Measurements from ENCODE around the gene GRAMD1B.

GRAMD1B gene

GRCh38 chr11:123588117-123588863, 158.2 kb downstream of the GRAMD1B start:
- WGBS (ENCODE audit: extremely low coverage, insufficient coverage, low lambda C conversion rate) = no CpG with 5 or more reads among the region's 14 CpGs
- H2BK15ac ChIP-seq (replicated peaks; ENCODE audit: low read depth) = no peak overlapping the region
- H3K27me3 ChIP-seq (ENCODE audit: insufficient read depth, low read length, poor library complexity) = no peaks in the 10 kb centered on the region
- H3K27ac ChIP-seq (ENCODE audit: low read depth, low read length) = no peak overlapping the region
- no peak overlapping the region for H3K4me2 ChIP-seq (ENCODE audit: low read length)
- no peak overlapping the region for H2BK120ac ChIP-seq (ENCODE audit: low read depth, low read length)
- H3K4ac ChIP-seq (ENCODE audit: low read depth, low read length) = no peak overlapping the region
- H3K79me1 ChIP-seq (ENCODE audit: low read length) = no peaks in the 10 kb centered on the region
- no peak overlapping the region for H3K9ac ChIP-seq (ENCODE audit: low read length)
- no peak overlapping the region for H4K5ac ChIP-seq (ENCODE audit: low read length)
- no peak overlapping the region for H2AK5ac ChIP-seq (ENCODE audit: low read length)
- no peaks in the 10 kb centered on the region for H3K36me3 ChIP-seq (ENCODE audit: control insufficient read depth, insufficient read depth, low read length)
- no peaks in the 10 kb centered on the region for H3K79me2 ChIP-seq (ENCODE audit: control insufficient read depth, insufficient read depth, low read length)
- H3K56ac ChIP-seq (ENCODE audit: low read length) = no peak overlapping the region
- H3K23ac ChIP-seq (ENCODE audit: low read length) = no peak overlapping the region
- no peak overlapping the region for H2BK5ac ChIP-seq (ENCODE audit: low read length)
- no peak overlapping the region for H4K8ac ChIP-seq (ENCODE audit: low read depth, low read length)
- H3K4me1 ChIP-seq (ENCODE audit: control insufficient read depth, low read depth, low read length) = no peaks in the 10 kb centered on the region
- no peak overlapping the region for H3K4me3 ChIP-seq (ENCODE audit: low read length)
- no peak overlapping the region for H3K18ac ChIP-seq (ENCODE audit: low read length)
- no peak for DNase-seq

GRCh38 chr11:123588864-123589262, 158.8 kb downstream of the GRAMD1B start:
- Histone ChIP-seq H4K5ac (ENCODE audit: low read length) (no peak overlapping the region), H3K4me3 (ENCODE audit: low read length) (no peak overlapping the region), H3K23ac (ENCODE audit: low read length) (no peak overlapping the region), H2AK5ac (ENCODE audit: low read length) (no peak overlapping the region), H3K56ac (ENCODE audit: low read length) (no peak overlapping the region), H3K4ac (ENCODE audit: low read depth, low read length) (no peak overlapping the region), H2BK120ac (ENCODE audit: low read depth, low read length) (no peak overlapping the region), H4K8ac (ENCODE audit: low read depth, low read length) (no peak overlapping the region), H3K79me1 (ENCODE audit: low read length) (no peaks in the 10 kb centered on the region), H3K4me2 (ENCODE audit: low read length) (no peak overlapping the region), H3K4me1 (ENCODE audit: control insufficient read depth, low read depth, low read length) (no peaks in the 10 kb centered on the region), H3K27me3 (ENCODE audit: insufficient read depth, low read length, poor library complexity) (no peaks in the 10 kb centered on the region), H3K27ac (ENCODE audit: low read depth, low read length) (no peak overlapping the region), H2BK15ac (replicated peaks; ENCODE audit: low read depth) (no peak overlapping the region), H3K79me2 (ENCODE audit: control insufficient read depth, insufficient read depth, low read length) (no peaks in the 10 kb centered on the region), H3K36me3 (ENCODE audit: control insufficient read depth, insufficient read depth, low read length) (no peaks in the 10 kb centered on the region), H2BK5ac (ENCODE audit: low read length) (no peak overlapping the region), H3K18ac (ENCODE audit: low read length) (no peak overlapping the region), H3K9ac (ENCODE audit: low read length) (no peak overlapping the region)
- no peak for DNase-seq
- no CpG with 5 or more reads among the region's 5 CpGs for WGBS (ENCODE audit: extremely low coverage, insufficient coverage, low lambda C conversion rate)

GRCh38 chr11:123590296-123590912, 160.3 kb downstream of the GRAMD1B start:
- H3K4me2 ChIP-seq (ENCODE audit: low read length) = no peak overlapping the region
- no peak overlapping the region for H3K27ac ChIP-seq (ENCODE audit: low read depth, low read length)
- no peaks in the 10 kb centered on the region for H3K79me1 ChIP-seq (ENCODE audit: low read length)
- no peak overlapping the region for H3K9ac ChIP-seq (ENCODE audit: low read length)
- no peak overlapping the region for H2BK120ac ChIP-seq (ENCODE audit: low read depth, low read length)
- no peak overlapping the region for H3K18ac ChIP-seq (ENCODE audit: low read length)
- no peak overlapping the region for H2BK5ac ChIP-seq (ENCODE audit: low read length)
- no peaks in the 10 kb centered on the region for H3K36me3 ChIP-seq (ENCODE audit: control insufficient read depth, insufficient read depth, low read length)
- H2BK15ac ChIP-seq (replicated peaks; ENCODE audit: low read depth) = no peak overlapping the region
- no peak overlapping the region for H4K5ac ChIP-seq (ENCODE audit: low read length)
- no peak overlapping the region for H3K4me3 ChIP-seq (ENCODE audit: low read length)
- no peak overlapping the region for H4K8ac ChIP-seq (ENCODE audit: low read depth, low read length)
- DNase-seq = no peak
- H3K27me3 ChIP-seq (ENCODE audit: insufficient read depth, low read length, poor library complexity) = no peaks in the 10 kb centered on the region
- no peak overlapping the region for H3K23ac ChIP-seq (ENCODE audit: low read length)
- no peaks in the 10 kb centered on the region for H3K79me2 ChIP-seq (ENCODE audit: control insufficient read depth, insufficient read depth, low read length)
- WGBS (ENCODE audit: extremely low coverage, insufficient coverage, low lambda C conversion rate) = no CpG with 5 or more reads among the region's 11 CpGs
- no peak overlapping the region for H2AK5ac ChIP-seq (ENCODE audit: low read length)
- no peaks in the 10 kb centered on the region for H3K4me1 ChIP-seq (ENCODE audit: control insufficient read depth, low read depth, low read length)
- H3K56ac ChIP-seq (ENCODE audit: low read length) = no peak overlapping the region
- H3K4ac ChIP-seq (ENCODE audit: low read depth, low read length) = no peak overlapping the region

GRCh38 chr11:123593570-123593969, 163.5 kb downstream of the GRAMD1B start:
- H3K27me3 ChIP-seq (ENCODE audit: insufficient read depth, low read length, poor library complexity) = no peaks in the 10 kb centered on the region
- no CpG with 5 or more reads among the region's 6 CpGs for WGBS (ENCODE audit: extremely low coverage, insufficient coverage, low lambda C conversion rate)
- H3K23ac ChIP-seq (ENCODE audit: low read length) = no peak overlapping the region
- no peak overlapping the region for H2BK5ac ChIP-seq (ENCODE audit: low read length)
- H3K4ac ChIP-seq (ENCODE audit: low read depth, low read length) = no peak overlapping the region
- H3K4me1 ChIP-seq (ENCODE audit: control insufficient read depth, low read depth, low read length) = no peaks in the 10 kb centered on the region
- no peaks in the 10 kb centered on the region for H3K79me2 ChIP-seq (ENCODE audit: control insufficient read depth, insufficient read depth, low read length)
- H3K4me3 ChIP-seq (ENCODE audit: low read length) = no peak overlapping the region
- no peak overlapping the region for H2AK5ac ChIP-seq (ENCODE audit: low read length)
- DNase-seq = no peak
- no peaks in the 10 kb centered on the region for H3K36me3 ChIP-seq (ENCODE audit: control insufficient read depth, insufficient read depth, low read length)
- H3K9ac ChIP-seq (ENCODE audit: low read length) = no peak overlapping the region
- H3K79me1 ChIP-seq (ENCODE audit: low read length) = no peaks in the 10 kb centered on the region
- H2BK120ac ChIP-seq (ENCODE audit: low read depth, low read length) = no peak overlapping the region
- H2BK15ac ChIP-seq (replicated peaks; ENCODE audit: low read depth) = no peak overlapping the region
- no peak overlapping the region for H3K4me2 ChIP-seq (ENCODE audit: low read length)
- H3K18ac ChIP-seq (ENCODE audit: low read length) = no peak overlapping the region
- H3K27ac ChIP-seq (ENCODE audit: low read depth, low read length) = no peak overlapping the region
- H4K5ac ChIP-seq (ENCODE audit: low read length) = no peak overlapping the region
- H3K56ac ChIP-seq (ENCODE audit: low read length) = no peak overlapping the region
- no peak overlapping the region for H4K8ac ChIP-seq (ENCODE audit: low read depth, low read length)

- no peak overlapping the region for H2BK5ac ChIP-seq (ENCODE audit: low read length)
- H3K79me1 ChIP-seq (ENCODE audit: low read length) = no peaks in the 10 kb centered on the region
- H3K56ac ChIP-seq (ENCODE audit: low read length) = no peak overlapping the region
- no peak overlapping the region for H2BK15ac ChIP-seq (replicated peaks; ENCODE audit: low read depth)
- no peak overlapping the region for H3K27ac ChIP-seq (ENCODE audit: low read depth, low read length)
- no peak overlapping the region for H3K9ac ChIP-seq (ENCODE audit: low read length)
- H3K36me3 ChIP-seq (ENCODE audit: control insufficient read depth, insufficient read depth, low read length) = no peaks in the 10 kb centered on the region
- no peak overlapping the region for H3K4me2 ChIP-seq (ENCODE audit: low read length)
- H3K79me2 ChIP-seq (ENCODE audit: control insufficient read depth, insufficient read depth, low read length) = no peaks in the 10 kb centered on the region
- no peaks in the 10 kb centered on the region for H3K27me3 ChIP-seq (ENCODE audit: insufficient read depth, low read length, poor library complexity)
- H3K4ac ChIP-seq (ENCODE audit: low read depth, low read length) = no peak overlapping the region
- no peak overlapping the region for H2BK120ac ChIP-seq (ENCODE audit: low read depth, low read length)
- H3K4me3 ChIP-seq (ENCODE audit: low read length) = no peak overlapping the region
- H3K4me1 ChIP-seq (ENCODE audit: control insufficient read depth, low read depth, low read length) = no peaks in the 10 kb centered on the region
- no CpG with 5 or more reads among the region's 8 CpGs for WGBS (ENCODE audit: extremely low coverage, insufficient coverage, low lambda C conversion rate)
- no peak overlapping the region for H4K8ac ChIP-seq (ENCODE audit: low read depth, low read length)
- H3K23ac ChIP-seq (ENCODE audit: low read length) = no peak overlapping the region
- H3K18ac ChIP-seq (ENCODE audit: low read length) = no peak overlapping the region
- H2AK5ac ChIP-seq (ENCODE audit: low read length) = no peak overlapping the region
- no peak overlapping the region for H4K5ac ChIP-seq (ENCODE audit: low read length)
- DNase-seq = peak; percentile 28
Observed at GRCh38 chr11:123594188-123594901, 164.3 kb downstream of the GRAMD1B start.

Measured in mesendoderm (in vitro differentiated cells).